GM23248 (cell line): ENCODE results near the gene CAMKMT.

Experiments
- EZH2 ChIP-seq: fragments of 200-600 bp; sonication (generic); IDR thresholded peaks from 2 replicates; pipeline ENCODE4 v1.6.1; 2018; ENCODE audit warnings: antibody characterized with exemption, mild to moderate bottlenecking; ENCODE audit not compliant: insufficient read depth, poor library complexity, severe bottlenecking
- EZH2phosphoT487 ChIP-seq: fragments of 200-600 bp; sonication (generic); IDR thresholded peaks from 2 replicates; pipeline ENCODE4 v1.6.1; 2018; ENCODE audit warnings: antibody characterized with exemption, moderate library complexity, mild to moderate bottlenecking, low read depth; ENCODE audit not compliant: insufficient read depth

- TF ChIP-seq EZH2 (no peak), EZH2phosphoT487 (no peak)
These were observed 188.1 kb downstream of the CAMKMT start for GRCh38 chr2:44549856-44550255.
